Inflammatory macrophage treated with lipopolysaccharide for 1 hour (primary cell): ENCODE measurements around the gene RTN4.
A peak's percentile ranks its signal among the peaks of the same experiment; 100 is the strongest.

Experiments
- DNase-seq, 2 donors: peaks; one replicate each; pipeline ENCODE4 v3.0.0-alpha.2; 2020 to 2022

Gene RTN4

GRCh38 chr2:54968561-54969218, 81.6 kb downstream of the RTN4 start:
- no peak for DNase-seq

GRCh38 chr2:54967759-54968365, 82.4 kb downstream of the RTN4 start:
- DNase-seq, result no peak

GRCh38 chr2:54967269-54967668, 83.0 kb downstream of the RTN4 start:
- no peak for DNase-seq

- DNase-seq, result no peak
Measured at GRCh38 chr2:54966837-54967236, 83.4 kb downstream of the RTN4 start.

DNA sequence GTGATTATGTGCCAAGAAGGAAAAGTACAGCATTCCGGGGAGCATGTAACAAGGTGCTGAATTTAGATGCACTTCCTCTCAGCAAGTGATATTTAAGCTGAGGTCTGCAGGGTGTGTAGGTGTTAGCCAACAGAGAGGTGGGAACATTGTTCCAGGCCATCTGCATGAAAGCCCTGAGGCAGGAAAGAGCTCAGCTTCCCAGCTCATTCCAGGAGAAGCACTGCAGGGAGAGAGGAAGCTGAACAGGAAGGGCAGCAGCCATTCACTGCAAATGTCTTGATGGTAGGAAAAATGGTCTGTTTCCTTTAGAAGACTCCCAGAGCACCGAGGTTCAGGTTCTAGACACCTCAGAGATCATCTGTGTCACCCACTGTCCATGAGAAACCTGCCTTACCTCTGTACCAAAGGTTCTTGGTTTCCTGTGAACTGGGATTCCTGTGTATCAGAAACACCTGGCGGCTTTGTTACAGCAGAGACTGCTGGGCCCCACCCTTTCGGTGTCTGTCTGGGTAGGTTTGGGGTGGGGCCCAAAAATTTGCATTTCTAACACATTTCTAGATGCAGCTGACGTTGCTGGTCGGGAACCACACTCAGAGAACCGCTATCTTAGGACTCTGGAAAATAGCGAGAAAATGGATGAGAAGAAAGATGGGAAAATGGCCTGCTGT, 84.0 kb downstream of the RTN4 start:
- no peak for DNase-seq

DNA sequence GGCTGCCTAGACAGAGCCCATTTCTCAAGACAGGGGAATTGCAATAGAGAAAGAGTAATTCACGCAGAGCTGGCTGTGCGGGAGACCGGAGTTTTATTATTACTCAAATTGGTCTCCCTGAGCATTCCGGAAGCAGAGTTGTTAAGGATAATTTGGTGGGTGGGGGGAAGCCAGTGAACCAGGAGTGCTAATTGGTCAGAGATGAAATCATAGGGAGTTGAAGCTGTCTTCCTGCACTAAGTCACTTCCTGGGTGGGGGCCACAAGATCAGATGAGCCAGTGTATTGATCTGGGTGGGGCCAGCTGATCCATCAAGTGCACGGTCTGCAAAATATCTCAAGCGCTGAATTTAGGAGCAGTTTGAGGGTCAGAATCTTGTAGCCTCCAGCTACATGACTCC, 84.8 kb downstream of the RTN4 start:
- no peak for DNase-seq

DNA sequence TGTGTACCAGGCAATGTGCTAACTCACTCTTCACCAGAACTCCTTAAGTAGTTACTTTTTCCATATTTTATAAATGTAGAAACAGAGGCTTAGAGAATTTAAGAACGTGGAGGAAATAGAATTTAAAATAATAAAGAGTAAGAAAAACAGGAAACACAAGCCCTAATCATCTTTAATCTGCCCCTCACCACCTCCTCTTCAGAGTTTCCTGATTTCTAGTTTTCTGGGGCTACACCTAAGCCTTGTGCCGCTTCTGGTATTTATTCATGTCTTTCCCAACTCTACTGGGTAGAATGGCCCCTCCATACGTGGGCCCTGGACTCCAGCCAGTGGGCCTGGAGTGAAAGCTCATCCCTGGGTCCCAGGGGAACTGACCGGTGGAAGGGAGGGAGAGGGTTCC, 85.4 kb downstream of the RTN4 start:
- DNase-seq, result no peak

GRCh38 chr2:54964271-54964670, 86.0 kb downstream of the RTN4 start:
- DNase-seq, result no peak

GRCh38 chr2:54963476-54963875, 86.8 kb downstream of the RTN4 start:
- no peak for DNase-seq

- DNase-seq, result no peak
Measured at GRCh38 chr2:54962935-54963440, 87.3 kb downstream of the RTN4 start.

DNA sequence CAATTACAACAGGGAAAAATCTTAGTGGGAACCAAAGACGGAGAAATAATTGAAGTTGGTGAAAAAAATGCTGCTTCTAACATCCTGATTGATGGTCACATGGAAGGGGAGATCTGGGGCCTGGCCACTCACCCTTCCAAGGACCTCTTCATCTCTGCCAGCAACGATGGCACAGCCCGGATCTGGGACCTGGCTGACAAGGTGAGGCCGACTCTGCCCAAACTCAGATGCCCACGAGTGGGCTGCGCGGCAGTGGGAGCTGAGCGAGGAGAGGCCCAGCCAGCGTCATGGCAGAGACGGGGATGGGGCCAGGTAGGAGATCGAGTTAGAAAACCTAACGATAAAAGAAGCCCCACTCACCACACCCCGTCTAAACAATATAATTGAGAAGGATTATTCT, 87.7 kb downstream of the RTN4 start:
- DNase-seq, result no peak

DNA sequence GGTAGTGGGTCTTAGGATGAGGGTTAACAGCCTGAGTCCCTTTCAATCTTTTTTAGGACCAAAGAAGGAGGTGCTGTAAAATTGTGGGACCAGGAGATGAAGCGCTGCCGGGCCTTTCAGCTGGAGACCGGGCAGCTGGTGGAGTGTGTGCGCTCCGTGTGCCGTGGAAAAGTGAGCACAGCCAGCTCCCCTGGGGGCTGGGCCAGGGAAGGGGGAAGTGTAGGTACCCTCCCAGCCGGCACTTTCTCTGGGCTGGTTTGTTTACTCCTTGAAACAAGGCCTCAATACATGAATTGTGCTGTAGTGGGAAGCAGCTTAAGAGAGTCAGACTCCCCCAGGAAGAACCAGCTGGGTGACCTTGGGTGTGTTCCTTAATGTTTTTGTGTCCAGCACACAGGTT, 90.1 kb downstream of the RTN4 start:
- no peak for DNase-seq

DNA sequence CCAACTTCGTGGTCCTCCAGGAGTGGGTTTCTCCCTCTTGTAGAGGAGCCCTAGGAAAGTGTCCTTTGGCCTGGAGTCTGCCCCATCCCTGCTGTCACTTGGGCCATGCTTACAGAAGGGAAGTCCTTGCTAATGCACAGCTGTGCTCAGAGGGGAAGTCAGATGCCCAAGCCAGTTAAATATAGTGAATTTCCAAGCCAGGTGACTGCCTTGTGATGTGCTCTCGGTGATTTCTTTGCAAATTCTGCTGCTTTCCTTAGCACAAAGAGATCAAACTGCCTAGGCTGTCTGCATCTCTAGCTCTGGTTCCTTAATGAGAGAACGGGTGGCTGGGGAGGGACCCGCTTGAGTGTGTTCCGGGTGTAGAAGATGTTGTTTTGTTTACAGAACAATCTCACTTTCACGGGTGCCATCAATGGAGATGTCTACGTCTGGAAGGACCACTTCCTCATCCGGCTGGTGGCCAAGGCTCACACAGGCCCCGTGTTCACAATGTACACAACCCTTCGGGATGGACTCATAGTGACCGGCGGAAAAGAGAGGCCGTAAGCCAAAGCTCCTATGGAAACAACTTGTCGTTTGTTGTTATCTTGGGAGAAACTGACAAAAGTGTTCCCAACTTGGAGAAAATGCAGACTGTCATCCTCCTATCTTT, 91.4 kb downstream of the RTN4 start:
- peak in 1 of 2 donors; percentile 47 for DNase-seq

GRCh38 chr2:54957321-54957999, 92.8 kb downstream of the RTN4 start:
- DNase-seq, result no peak

DNA sequence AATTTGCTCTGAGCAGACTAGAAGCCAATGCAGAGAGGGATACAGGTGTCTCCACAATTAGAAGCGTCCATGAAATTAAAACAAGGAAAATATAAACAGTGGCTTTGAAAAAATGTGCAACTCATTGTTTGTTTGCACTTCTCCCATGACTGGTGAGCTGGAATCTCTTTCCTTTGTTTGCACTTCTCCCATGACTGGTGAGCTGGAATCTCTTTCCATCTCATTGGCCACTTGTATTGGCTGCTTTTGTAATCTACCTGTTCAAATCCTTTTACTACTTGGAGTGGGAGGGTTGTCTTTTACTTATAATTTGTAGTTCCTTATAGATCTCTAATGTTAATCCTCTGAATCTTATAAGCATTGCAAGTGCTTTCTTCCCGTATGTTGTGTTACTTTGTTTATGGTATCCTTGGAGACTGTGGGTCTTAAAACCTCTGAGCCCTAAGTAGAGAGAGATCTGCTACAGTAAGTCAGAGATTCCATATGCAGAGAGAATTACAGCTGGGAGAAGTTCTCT, 94.1 kb downstream of the RTN4 start:
- no peak for DNase-seq

DNA sequence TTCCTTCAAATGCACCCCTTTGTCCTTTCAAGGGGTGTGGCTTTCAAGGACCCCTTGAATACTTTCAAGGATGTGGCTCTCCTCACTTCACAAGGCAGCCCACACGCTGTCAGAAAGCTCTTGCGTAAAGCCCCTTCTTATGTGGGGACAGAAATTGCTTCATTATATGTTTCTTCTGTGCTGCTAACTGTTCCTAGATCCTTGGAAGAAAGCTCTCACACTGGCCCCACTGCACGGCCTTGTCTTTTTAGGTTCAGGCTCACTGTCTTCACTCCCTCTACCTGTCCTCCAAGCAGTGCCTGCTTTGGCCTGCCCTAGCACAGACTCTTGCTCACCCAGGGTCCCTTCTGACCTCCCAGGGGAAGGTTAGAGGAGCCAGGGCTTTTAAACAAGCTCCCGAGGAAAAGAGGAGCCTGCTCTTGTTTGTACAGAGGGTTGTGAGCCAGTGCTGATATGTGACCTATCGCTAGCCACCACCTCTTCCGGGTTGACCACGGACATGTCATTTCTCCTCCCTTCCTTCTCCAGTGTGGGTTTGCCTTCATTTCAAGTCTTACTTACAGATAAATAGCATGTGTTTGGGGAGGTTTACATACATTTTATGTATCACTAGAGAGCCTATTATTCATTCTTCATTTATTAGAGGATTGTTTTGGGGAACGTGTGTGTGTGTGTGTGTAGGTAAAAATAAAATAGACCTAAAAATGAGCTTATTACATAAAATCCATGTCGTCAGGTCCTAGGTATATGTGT, 94.7 kb downstream of the RTN4 start:
- DNase-seq, result peak in 1 of 2 donors; percentile 13

DNA sequence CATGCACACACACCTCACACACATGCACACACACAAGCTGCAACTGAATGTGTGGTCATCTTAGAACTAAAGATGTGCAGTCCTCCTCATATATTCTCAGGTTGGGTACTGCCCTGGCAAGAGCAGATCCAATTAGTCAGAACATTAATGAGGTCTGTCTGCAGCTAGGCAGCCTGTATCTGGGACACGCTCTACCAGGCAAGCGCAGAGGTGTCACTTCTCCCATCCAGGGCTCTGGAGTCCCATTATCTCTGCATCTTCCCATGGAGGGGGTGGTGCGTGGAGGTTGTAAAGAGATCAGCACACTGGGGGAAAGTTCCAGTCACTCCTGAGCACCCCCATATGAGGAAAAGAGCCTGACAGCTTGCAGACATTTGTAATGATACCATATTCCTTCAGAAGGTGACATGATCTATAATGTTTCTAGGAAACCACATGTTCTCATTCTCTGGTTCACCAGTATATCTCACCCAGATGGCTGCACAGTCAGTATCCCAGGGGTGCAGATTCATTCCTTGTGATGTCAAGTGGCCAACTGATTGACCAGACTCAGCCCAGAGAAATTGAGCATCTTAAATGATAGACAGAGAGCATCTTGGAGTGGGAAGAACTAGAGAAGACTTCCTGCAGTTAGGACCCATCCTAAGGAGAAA, 95.4 kb downstream of the RTN4 start:
- DNase-seq, result no peak

DNA sequence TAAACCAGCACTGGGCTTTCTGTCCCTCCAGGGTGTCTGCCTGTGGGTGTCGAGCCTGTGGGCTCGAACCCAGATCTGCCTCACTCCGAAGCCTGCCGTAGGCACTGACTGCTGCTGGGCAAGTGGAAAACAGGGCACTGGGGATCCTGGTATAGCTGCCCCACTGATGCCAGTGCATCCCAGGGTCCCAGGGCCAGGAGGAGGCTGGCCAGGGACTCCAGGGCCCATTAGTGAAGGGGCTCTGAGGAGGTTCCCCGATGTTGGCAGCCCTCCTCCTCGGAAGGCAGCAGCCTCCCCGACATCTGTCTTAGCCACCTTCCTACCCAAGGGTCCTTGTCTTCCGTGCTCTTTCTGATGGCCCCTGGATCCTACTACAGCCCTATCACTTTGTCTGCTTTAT, 96.1 kb downstream of the RTN4 start:
- DNase-seq, result no peak

GRCh38 chr2:54952978-54953456, 97.2 kb downstream of the RTN4 start:
- DNase-seq, result no peak

- DNase-seq, result no peak
Measured at GRCh38 chr2:54952425-54952824, 97.8 kb downstream of the RTN4 start.

- DNase-seq, result no peak
Measured at GRCh38 chr2:54950811-54951210, 99.4 kb downstream of the RTN4 start.
